Natural killer cell treated with Interleukin-12 subunit alpha and Interleukin-12 subunit beta and Interleukin-15 and Interleukin-18, amount 100 ng/mL, for 72 hours (primary cell): ENCODE results near the gene GP2. TPM values are rescaled to one million over a fixed set of nuclear protein-coding genes. Genes with fewer than 3 reads are reported as not detected.
"Not testable (repeated sequence)": the region's sequence is repeated elsewhere in the genome, so short reads cannot be mapped to it uniquely, and the experiment has no call there.

Experiments used
- ATAC-seq, 2 donors: fragments of 150-1000 bp; cut with Tn5 transposase in 1 of 2; sonication (Bioruptor Pico), chemical (Tn5 transposase) in 1 of 2; 2 replicates each; pipeline ENCODE4 v1.10.0; 2021
- DNase-seq: peaks from one replicate; pipeline ENCODE4 v3.0.0; 2022; ENCODE audit warnings: low spot score
- H3K27ac Mint-ChIP-seq, 2 donors: 1 replicate in 1 of 2; 2 replicates in 1 of 2; pipeline ENCODE4 v1.8.0; 2022; ENCODE audit warnings: mixed read lengths in 2 of 2, mild to moderate bottlenecking in 1 of 2, moderate library complexity in 1 of 2
- H3K27me3 Mint-ChIP-seq, 2 donors: 1 replicate in 1 of 2; 2 replicates in 1 of 2; pipeline ENCODE4 v1.8.0; 2022; ENCODE audit warnings: mixed read lengths in 2 of 2
- H3K36me3 Mint-ChIP-seq: one replicate; pipeline ENCODE4 v1.8.0; 2022; ENCODE audit warnings: mixed read lengths
- H3K4me1 Mint-ChIP-seq, 2 donors: 1 replicate in 1 of 2; 2 replicates in 1 of 2; pipeline ENCODE4 v1.8.0; 2022; ENCODE audit warnings: low read depth in 2 of 2, mixed read lengths in 2 of 2, mild to moderate bottlenecking in 1 of 2
- H3K4me3 Mint-ChIP-seq: one replicate; pipeline ENCODE4 v1.8.0; 2022; ENCODE audit warnings: mixed read lengths
- H3K9me3 Mint-ChIP-seq: 2 replicates; pipeline ENCODE4 v1.8.0; 2022; ENCODE audit warnings: mixed read lengths
- total RNA-seq, 2 donors: library from RNA; stranded (reverse); gene quantifications; one replicate each; pipeline ENCODE4 v1.2.3, GENCODE V29; 2022

The GP2 gene
- total RNA-seq, 2 donors from 2014 or later: not detected

DNA sequence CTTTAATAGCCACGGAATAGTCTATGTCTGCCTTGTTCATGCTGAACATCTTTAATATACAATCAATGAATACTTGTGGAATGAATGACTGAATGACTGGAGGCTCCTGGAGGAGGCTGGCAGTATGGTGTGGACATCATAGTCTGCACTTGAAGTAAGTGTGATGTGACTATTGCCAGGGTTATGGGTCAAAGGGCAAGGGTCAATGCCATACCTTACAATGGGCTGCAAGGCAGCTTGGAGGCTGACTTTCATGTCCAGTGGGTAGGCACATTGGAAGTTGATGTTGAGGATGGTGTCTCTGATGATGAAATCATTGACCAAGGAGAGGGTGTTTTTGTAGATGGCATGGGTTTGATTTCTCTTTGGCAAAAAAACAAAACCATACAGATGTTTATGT, 7.9 kb downstream of the GP2 start:
- DNase-seq (no peak), ATAC-seq (no peak)
- Mint-ChIP-seq H3K27me3 (peaks cover 0 to 7% of the 10 kb centered on the region in 2 donors), H3K9me3 (no peaks in the 10 kb centered on the region), H3K4me3 (no peak overlapping the region), H3K4me1 (no peaks in the 10 kb centered on the region), H3K27ac (no peak overlapping the region), H3K36me3 (no peaks in the 10 kb centered on the region)

DNA sequence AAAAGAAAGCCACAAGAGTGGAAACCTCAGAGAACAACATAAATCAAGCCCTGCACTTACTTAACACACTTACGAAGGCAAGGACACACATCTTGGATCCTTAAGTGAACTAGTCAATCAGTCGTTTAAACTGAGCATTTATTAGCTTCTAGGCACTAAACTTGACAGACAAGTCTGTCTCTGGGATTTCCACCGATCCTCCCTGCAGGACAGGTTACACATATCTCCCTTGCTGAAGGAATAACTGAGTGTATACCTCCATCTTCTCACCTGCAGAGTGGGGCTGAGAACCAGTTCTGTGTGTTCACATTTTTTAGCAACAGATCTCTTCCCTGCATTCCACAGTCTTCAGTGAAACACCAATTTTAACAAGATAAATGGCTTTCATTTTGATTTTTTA, 8.9 kb downstream of the GP2 start:
- DNase-seq (no peak), ATAC-seq (no peak)
- Mint-ChIP-seq H3K36me3 (no peaks in the 10 kb centered on the region), H3K27me3 (peaks cover 4 to 7% of the 10 kb centered on the region in 2 donors), H3K9me3 (no peaks in the 10 kb centered on the region), H3K27ac (no peak overlapping the region), H3K4me1 (no peaks in the 10 kb centered on the region), H3K4me3 (no peak overlapping the region)

DNA sequence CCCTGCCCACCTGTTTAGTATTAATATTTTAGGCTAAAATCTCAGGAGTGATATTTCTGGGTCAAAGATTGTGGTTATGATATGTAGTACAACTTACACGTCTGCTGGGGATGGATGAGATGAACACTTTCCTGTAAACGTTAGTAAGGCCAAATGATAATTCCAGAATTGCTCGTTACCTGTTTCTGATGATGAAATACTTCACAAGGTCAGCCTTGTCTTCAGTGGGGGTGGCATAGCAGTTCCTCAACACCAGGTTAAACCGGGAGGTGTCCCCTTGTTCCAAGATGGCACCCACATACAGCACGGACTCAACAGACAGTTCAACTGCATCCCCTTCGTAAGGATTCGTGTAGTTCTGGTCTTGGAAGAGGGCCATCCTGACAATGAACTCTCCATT, 9.3 kb downstream of the GP2 start:
- Mint-ChIP-seq H3K4me3 (no peak overlapping the region), H3K27ac (no peak overlapping the region), H3K9me3 (no peaks in the 10 kb centered on the region), H3K36me3 (no peaks in the 10 kb centered on the region), H3K27me3 (peaks cover 8 to 9% of the 10 kb centered on the region in 2 donors), H3K4me1 (no peaks in the 10 kb centered on the region)
- ATAC-seq (no peak), DNase-seq (no peak)

DNA sequence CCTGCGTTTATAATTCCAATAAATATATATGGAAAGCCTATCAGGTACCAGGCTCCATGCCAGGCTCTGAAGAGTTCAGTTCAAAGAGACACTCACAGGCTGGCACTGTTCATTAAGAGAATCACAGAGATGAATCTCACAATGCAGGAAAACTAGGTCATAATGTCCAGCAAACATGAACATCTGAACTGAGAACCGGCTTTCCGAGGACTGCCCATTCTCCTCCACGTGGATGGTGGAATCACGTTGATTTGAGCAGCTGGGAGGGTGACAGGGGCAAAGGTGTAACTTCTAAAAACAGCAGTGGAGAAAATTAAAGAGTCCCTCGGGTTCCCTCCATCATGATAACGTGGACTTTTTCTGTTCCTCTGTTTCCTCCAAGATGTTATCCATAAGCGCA, 10.2 kb downstream of the GP2 start:
- H3K27me3 Mint-ChIP-seq: peaks cover 9% of the 10 kb centered on the region in 2 donors
- no peaks in the 10 kb centered on the region for H3K4me1 Mint-ChIP-seq
- no peak overlapping the region for H3K4me3 Mint-ChIP-seq
- H3K27ac Mint-ChIP-seq: no peak overlapping the region
- no peak for DNase-seq
- ATAC-seq: no peak
- H3K9me3 Mint-ChIP-seq: no peaks in the 10 kb centered on the region
- H3K36me3 Mint-ChIP-seq: no peaks in the 10 kb centered on the region

DNA sequence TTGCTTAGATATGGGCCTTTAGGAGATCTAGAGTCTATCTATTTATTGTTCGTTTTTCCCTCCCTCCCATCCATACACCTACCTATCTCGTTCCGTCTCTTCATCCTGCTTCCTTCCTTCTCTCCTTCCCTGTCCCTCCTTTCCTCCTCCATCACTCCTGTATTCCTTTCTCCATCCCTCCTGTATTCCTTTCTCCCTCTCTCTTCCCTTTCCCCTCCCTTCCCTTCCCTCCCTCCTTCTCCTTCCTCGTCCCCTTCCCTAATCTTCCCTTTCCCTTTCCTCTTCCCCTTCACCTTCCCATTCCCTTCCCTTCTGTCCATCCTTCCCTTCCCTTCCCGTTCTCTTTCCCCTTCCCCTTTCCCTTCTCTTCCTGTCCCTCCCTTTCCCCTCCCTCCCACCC, 10.6 kb downstream of the GP2 start:
- ATAC-seq: no peak
- Mint-ChIP-seq H3K36me3 (no peaks in the 10 kb centered on the region), H3K27me3 (peaks cover 9% of the 10 kb centered on the region in 2 donors)

DNA sequence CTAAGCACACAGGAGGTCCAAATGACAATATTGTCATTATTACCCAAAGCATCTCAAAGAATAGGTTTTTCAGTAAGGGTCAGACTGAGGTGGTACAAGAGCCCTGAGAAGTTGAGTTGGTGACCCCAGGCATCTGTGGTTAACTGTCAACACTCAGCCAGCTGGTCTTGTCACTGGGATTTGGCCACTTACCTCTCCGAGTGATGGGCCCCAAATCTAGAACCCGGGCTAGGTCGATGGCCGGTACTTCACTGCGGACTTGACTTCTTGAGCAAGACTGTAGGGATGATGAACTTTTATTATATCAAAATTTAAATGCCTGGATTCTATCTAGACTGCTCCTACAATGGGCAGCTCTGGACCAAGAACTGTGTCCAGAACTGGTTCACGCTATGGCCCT, 11.5 kb downstream of the GP2 start:
- no peak for DNase-seq
- no peak for ATAC-seq
- Mint-ChIP-seq H3K4me3 (no peak overlapping the region), H3K9me3 (no peaks in the 10 kb centered on the region), H3K4me1 (no peaks in the 10 kb centered on the region), H3K36me3 (no peaks in the 10 kb centered on the region), H3K27me3 (peaks cover 9% of the 10 kb centered on the region in 2 donors), H3K27ac (no peak overlapping the region)

More for the DNA sequence above, 10.6 kb downstream of the GP2 start:
- Mint-ChIP-seq H3K9me3 (no peaks in the 10 kb centered on the region), H3K27ac (no peak overlapping the region), H3K4me1 (no peaks in the 10 kb centered on the region), H3K4me3 (no peak overlapping the region)
- no peak for DNase-seq

DNA sequence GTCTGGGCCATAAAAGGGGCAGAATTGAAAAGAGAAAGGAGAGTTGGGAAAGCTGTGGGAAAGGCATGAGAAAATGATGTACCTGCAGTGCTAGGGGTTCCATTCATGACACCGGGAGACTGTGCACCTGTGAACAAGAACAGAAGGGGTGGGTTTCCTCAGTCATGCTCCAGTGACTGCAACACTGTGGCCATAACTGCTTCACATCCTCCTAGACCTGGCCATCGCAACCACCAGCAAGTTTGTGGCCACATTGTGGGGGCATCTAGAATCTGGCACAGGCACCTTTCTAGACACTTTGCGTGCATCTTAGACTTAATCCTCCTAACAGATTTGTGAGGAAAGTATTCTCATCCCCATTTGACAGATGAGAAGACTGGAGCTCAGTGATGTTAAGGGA, 12.7 kb downstream of the GP2 start:
- H3K27ac Mint-ChIP-seq: no peak overlapping the region
- H3K9me3 Mint-ChIP-seq: no peaks in the 10 kb centered on the region
- no peak overlapping the region for H3K4me3 Mint-ChIP-seq
- no peaks in the 10 kb centered on the region for H3K4me1 Mint-ChIP-seq
- ATAC-seq: no peak
- H3K36me3 Mint-ChIP-seq: no peaks in the 10 kb centered on the region
- no peak for DNase-seq
- H3K27me3 Mint-ChIP-seq: peaks cover 9% of the 10 kb centered on the region in 2 donors

DNA sequence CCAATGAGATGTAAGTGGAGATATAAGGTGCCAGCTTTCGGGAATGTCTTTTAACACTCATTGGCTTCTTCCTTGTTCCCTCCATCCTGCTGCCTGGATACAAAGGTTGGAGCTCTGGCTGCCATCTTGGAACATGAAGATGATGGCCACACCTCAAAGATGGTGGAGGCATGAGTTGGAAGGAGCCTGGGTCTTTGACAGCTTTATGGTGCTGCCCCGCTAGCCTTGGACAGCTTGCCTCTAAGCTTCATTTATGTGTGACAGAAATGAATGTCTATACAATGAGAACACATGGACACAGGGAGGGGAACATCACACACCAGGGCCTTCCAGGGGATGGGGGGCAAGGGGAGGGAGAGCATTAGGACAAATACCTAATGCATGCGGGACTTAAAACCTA, 13.6 kb downstream of the GP2 start:
- ATAC-seq (no peak), DNase-seq (no peak)
- Mint-ChIP-seq H3K27me3 (peaks cover 5 to 10% of the 10 kb centered on the region in 2 donors), H3K4me1 (no peaks in the 10 kb centered on the region), H3K36me3 (no peaks in the 10 kb centered on the region), H3K4me3 (no peak overlapping the region), H3K9me3 (no peaks in the 10 kb centered on the region), H3K27ac (no peak overlapping the region)

DNA sequence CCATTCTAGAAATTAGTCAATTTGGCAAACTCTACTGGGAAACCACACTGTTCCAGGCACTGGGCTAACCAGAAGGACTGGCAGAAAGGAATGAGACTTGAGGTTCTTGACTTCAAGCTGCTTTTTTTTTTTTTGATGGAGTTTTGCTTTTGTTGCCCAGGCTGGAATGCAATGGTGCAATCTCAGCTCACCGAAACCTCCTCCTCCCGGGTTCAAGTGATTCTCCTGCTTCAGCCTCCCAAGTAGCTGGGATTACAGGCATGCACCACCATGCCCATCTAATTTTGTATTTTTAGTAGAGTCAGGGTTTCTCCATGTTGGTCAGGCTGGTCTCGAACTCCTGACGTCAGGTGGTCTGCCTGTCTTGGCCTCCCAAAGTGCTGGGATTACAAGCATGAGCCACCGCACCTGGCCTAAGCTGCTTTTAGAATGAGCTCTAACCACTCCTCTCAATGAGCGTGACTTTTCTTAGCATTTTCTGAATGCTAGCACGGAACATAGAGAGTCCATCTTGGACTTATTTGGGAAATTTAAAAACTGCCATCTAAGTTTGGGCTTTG, 14.7 kb downstream of the GP2 start:
- not testable (repeated sequence) for DNase-seq, H3K36me3 Mint-ChIP-seq, H3K9me3 Mint-ChIP-seq, ATAC-seq, H3K4me1 Mint-ChIP-seq, H3K27ac Mint-ChIP-seq, H3K4me3 Mint-ChIP-seq
- H3K27me3 Mint-ChIP-seq: peaks cover 5 to 16% of the 10 kb centered on the region in 2 donors

DNA sequence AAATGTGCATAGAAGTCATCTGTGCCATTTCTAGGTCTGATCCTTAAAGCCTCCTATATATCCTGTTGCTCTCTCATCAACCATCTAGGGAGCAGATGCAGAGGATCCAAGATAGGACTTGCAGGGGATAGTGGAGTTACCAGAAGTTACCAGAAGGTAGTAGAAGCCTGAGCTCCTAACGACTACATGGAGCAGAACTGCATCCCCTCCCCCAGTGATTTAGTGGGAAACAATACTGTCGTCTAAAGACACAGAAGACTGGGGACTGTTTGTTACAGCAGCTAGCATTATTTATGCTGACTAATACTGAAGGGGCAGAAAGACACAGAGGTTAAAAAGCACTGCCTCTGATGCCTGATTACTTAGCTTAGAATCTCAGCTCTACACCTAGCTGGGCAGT, 15.8 kb downstream of the GP2 start:
- Mint-ChIP-seq H3K27ac (no peak overlapping the region), H3K4me3 (no peak overlapping the region), H3K9me3 (no peaks in the 10 kb centered on the region), H3K27me3 (peaks cover 2 to 19% of the 10 kb centered on the region in 2 donors), H3K36me3 (no peaks in the 10 kb centered on the region), H3K4me1 (no peaks in the 10 kb centered on the region)
- ATAC-seq: no peak
- no peak for DNase-seq

DNA sequence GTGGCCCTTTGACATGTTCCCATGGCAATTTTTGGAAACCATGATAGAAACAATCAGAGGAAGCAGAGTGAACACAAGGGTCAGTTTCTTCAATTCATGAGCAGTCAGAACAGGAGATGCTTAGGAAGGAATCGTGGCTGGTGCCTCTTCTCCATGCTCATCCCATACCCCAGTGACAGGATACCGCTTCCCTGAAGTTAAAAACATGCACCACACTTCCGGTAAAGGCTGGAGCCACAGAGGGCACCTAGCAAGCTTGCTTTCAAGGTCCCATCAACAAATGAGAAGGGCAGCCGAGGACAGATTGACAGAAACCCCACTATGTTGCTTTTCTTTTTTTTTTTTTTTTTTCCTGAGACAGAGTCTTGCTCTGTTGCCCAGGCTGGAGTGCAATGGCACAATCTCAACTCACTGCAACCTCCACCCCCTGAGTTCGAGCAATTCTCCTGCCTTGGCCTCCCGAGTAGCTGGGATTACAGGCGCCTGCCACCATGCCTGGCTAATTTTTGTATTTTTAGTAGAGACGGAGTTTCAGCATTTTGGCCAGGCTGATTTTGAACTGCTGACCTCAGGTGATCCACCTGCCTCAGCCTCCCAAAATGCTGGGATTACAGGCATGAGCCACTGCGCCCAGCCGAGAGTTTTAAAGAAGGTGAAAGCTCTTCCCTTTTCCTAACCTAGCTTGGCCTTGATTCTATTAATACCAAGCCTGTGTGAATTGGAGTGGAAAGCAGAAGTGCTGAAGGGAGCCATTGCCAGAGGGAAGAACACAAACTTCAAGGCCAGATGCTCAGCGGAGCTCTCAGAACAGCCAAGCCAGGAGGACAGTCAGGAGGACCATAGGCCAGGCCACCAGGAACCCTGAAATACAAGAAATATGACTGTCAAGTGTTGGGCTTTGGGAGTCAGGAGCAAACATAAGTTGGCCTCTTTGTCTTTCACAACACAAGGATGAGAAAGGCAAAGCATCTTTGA, 16.6 kb downstream of the GP2 start:
- ATAC-seq: no peak
- Mint-ChIP-seq H3K4me3 (no peak overlapping the region), H3K36me3 (no peaks in the 10 kb centered on the region), H3K27me3 (peaks cover 2 to 23% of the 10 kb centered on the region in 2 donors), H3K4me1 (no peaks in the 10 kb centered on the region), H3K27ac (no peak overlapping the region), H3K9me3 (no peaks in the 10 kb centered on the region)
- DNase-seq: no peak

DNA sequence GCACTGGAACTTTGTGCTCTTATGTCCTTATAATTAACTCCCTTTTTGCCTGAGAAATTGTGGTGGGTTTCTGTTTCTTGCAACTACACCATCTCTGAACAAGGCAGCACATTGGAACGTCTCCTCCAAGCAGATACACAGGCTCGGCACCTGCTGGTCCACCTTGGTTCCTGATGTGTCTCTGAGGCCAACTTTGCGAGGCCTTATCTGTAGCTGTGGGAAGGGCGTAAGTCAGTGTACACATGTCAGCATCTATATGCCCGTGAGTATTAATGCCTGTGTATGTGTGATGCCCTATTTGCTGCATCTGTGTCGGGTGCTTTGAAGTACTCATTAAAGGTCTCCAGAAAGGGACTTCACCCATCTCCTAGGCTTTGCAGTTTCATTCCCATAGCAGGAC, 17.5 kb downstream of the GP2 start:
- Mint-ChIP-seq H3K27ac (no peak overlapping the region), H3K4me1 (no peaks in the 10 kb centered on the region)
- ATAC-seq: no peak

DNA sequence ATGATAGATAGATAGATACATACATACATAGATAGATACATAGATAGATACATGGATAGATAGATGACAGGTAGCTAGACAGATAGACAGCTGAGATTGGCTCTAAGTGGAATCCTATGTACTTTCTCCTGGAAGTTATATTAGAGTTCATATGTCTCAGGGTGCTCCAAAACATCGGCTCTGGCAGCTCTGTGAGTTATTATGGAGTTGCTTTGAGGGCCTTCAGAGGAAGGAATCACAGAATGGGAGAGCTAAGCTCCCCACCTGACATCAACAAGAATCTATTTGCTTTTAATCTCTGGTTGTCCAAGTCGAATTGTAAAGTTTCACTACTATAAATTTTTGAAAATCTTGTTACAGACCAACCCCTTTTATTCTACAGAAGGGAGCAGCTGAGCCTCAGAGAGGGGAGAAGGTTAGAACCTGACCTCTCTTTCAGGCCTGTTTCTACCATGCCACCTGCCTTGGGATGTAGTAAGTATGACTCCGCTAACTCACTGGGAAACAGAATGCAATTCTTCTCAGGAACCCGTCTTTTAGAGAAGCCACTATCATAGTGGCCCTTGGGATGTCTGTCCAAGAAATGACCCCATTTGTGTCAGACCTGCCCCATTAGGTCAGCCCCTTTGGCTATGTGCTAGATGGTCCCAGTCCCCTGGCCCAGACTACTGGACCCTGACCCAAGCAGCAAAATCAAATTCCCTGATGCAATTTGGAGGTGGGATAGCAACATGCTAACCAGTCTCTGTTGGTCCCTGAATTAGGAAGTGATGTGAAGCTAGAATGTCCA, 18.3 kb downstream of the GP2 start:
- Mint-ChIP-seq H3K4me3 (no peak overlapping the region), H3K27me3 (peaks cover 2 to 30% of the 10 kb centered on the region in 2 donors), H3K27ac (no peak overlapping the region), H3K9me3 (no peaks in the 10 kb centered on the region), H3K4me1 (no peaks in the 10 kb centered on the region), H3K36me3 (peaks cover 4% of the 10 kb centered on the region)
- ATAC-seq (no peak), DNase-seq (no peak)

More for the DNA sequence above, 17.5 kb downstream of the GP2 start:
- no peaks in the 10 kb centered on the region for H3K9me3 Mint-ChIP-seq
- H3K27me3 Mint-ChIP-seq: peaks cover 2 to 30% of the 10 kb centered on the region in 2 donors
- no peak overlapping the region for H3K4me3 Mint-ChIP-seq
- peaks cover 4% of the 10 kb centered on the region for H3K36me3 Mint-ChIP-seq
- no peak for DNase-seq

DNA sequence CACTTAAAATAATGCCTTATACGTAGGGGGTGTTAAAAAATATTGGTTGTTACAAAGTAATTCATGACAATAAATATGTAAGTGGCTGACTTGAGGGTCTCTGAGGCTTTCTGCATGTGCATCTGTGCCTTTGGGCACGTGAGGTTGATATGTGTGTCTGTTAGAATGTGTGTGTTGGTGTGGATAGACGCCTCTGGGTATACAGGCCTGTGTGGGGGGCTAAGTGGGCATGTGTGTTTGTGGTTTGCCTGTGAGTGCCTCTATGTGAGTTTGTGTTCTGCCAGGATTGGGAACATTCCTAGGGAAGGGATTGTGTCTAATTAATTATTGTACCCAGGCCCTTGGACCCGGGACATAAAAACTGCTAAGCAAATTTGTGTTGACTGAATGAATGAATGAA, 19.0 kb downstream of the GP2 start:
- ATAC-seq: no peak
- no peaks in the 10 kb centered on the region for H3K9me3 Mint-ChIP-seq
- peaks cover 4% of the 10 kb centered on the region for H3K36me3 Mint-ChIP-seq
- H3K27me3 Mint-ChIP-seq: peaks cover 2 to 25% of the 10 kb centered on the region in 2 donors
- no peak overlapping the region for H3K27ac Mint-ChIP-seq
- H3K4me3 Mint-ChIP-seq: no peak overlapping the region
- DNase-seq: no peak
- H3K4me1 Mint-ChIP-seq: no peaks in the 10 kb centered on the region
